Effector memory CD8-positive, alpha-beta T cell (primary cell): ENCODE data around the gene NOS3.
"Not testable (repeated sequence)": the region's sequence is repeated elsewhere in the genome, so short reads cannot be mapped to it uniquely, and the experiment has no call there.

Source experiments
- ATAC-seq: fragments of 150-1000 bp; cut with Tn5 transposase; replicated peaks from 2 replicates; pipeline ENCODE4 v1.10.0; 2021; ENCODE audit warnings: mild to moderate bottlenecking, moderate library complexity
- DNase-seq, 3 experiments: peaks; one replicate each; pipeline ENCODE4 v3.0.0; 2021
- H3K27ac Mint-ChIP-seq, 2 donors: one replicate each; pipeline ENCODE4 v1.8.0; 2022; ENCODE audit warnings: mild to moderate bottlenecking in 2 of 2, mixed read lengths in 2 of 2, moderate library complexity in 2 of 2
- H3K27me3 Mint-ChIP-seq, 2 donors: one replicate each; pipeline ENCODE4 v1.8.0; 2022; ENCODE audit warnings: mixed read lengths in 2 of 2
- H3K36me3 Mint-ChIP-seq: one replicate; pipeline ENCODE4 v1.8.0; 2022; ENCODE audit warnings: mild to moderate bottlenecking, moderate library complexity, mixed read lengths; ENCODE audit not compliant: insufficient read depth
- H3K4me1 Mint-ChIP-seq, 2 donors: one replicate each; pipeline ENCODE4 v1.8.0; 2022; ENCODE audit warnings: low read depth in 2 of 2, mixed read lengths in 2 of 2
- H3K4me3 Mint-ChIP-seq, 2 donors: one replicate each; pipeline ENCODE4 v1.8.0; 2022; ENCODE audit warnings: mild to moderate bottlenecking in 2 of 2, mixed read lengths in 2 of 2, moderate library complexity in 2 of 2
- H3K9me3 Mint-ChIP-seq, 2 donors: one replicate each; pipeline ENCODE4 v1.8.0; 2022; ENCODE audit warnings: mixed read lengths in 2 of 2

NOS3 gene

DNA sequence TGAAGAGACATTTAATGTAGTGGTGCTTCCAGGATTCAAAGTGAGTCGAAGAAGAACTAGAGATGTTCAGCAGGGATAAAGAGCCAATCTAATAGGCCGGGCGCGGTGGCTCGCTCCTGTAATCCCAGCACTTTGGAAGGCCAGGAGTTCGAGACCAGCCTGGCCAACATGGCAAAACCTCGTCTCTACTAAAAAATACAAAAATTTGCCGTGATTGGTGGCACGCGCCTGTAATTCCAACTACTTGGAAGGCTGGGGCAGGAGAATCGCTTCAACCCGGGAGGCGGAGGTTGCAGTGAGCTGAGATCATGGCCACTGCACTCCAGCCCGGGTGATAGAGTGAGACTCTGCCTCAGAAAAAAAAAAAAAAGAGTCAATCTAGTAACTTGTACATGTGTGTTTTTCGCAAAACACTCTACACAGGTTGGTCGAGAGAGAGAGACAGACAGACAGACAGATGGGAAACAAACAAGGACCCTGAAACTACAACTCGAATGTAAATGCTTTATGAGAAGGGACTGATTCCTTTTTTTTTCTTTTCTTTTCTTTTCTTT lies 38.2 kb downstream of the NOS3 start:
- peak overlapping the region; percentile 99 to 100 for H3K27ac Mint-ChIP-seq
- DNase-seq = no peak
- peak overlapping the region; percentile 85 to 93 for H3K4me3 Mint-ChIP-seq
- H3K9me3 Mint-ChIP-seq = no peaks in the 10 kb centered on the region
- H3K4me1 Mint-ChIP-seq = peaks cover 17 to 23% of the 10 kb centered on the region in 2 donors
- peaks cover 23% of the 10 kb centered on the region for H3K36me3 Mint-ChIP-seq
- H3K27me3 Mint-ChIP-seq = no peaks in the 10 kb centered on the region
- ATAC-seq = no peak

DNA sequence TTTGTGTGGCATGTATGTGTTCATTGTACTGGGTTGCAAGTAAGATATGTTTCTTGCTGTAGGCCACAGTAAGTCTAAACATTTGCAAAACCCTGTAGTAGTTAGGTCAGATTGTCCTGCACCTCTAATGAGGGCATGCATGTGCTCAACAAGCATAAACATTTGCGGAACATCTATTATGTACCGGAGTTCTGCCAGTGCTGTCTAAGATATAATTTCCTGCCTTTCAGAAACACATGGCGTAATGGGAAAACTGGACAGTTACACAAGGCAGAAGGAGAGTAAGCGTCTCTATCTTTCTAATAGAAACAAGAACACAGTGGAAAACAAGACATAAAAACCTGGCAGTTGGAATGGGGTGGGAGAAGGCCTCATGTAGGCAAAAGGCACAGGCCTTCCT lies 40.2 kb downstream of the NOS3 start:
- H3K36me3 Mint-ChIP-seq = peaks cover 23% of the 10 kb centered on the region
- H3K4me1 Mint-ChIP-seq = peaks cover 17 to 23% of the 10 kb centered on the region in 2 donors
- ATAC-seq = no peak
- no peaks in the 10 kb centered on the region for H3K9me3 Mint-ChIP-seq
- no peak overlapping the region for H3K27ac Mint-ChIP-seq
- H3K4me3 Mint-ChIP-seq = no peak overlapping the region
- no peak for DNase-seq
- no peaks in the 10 kb centered on the region for H3K27me3 Mint-ChIP-seq

GRCh38 chr7:151032936-151033863 lies 42.4 kb downstream of the NOS3 start:
- Mint-ChIP-seq H3K4me3 (no peak overlapping the region), H3K4me1 (peaks cover 10 to 17% of the 10 kb centered on the region in 2 donors), H3K36me3 (peaks cover 19% of the 10 kb centered on the region), H3K27me3 (no peaks in the 10 kb centered on the region), H3K27ac (no peak overlapping the region), H3K9me3 (no peaks in the 10 kb centered on the region)
- ATAC-seq (no peak), DNase-seq (no peak)

DNA sequence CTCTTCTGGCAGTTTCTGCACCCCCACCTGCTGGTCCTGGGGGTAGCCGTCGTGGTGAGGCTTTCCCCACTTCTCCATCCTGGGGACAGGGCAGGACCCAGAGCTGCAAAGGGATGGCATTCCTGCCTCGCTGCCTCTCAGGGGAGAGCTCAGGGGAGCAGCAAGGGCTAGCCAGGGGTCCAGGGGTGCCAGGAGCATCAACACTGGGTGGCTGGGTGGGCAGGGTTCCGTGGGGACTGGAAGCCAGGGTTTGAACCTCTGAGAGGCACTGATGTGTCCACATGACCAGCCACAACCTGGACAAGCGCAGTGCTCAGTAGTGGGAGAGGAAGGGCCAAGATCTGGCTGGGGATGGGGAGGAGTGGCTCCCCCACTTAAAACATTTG lies 43.0 kb downstream of the NOS3 start:
- ATAC-seq (no peak), DNase-seq (no peak)
- Mint-ChIP-seq H3K27ac (no peak overlapping the region), H3K27me3 (no peaks in the 10 kb centered on the region), H3K9me3 (no peaks in the 10 kb centered on the region), H3K36me3 (peaks cover 12% of the 10 kb centered on the region), H3K4me3 (no peak overlapping the region), H3K4me1 (peaks cover 6 to 13% of the 10 kb centered on the region in 2 donors)

GRCh38 chr7:151034312-151035025 lies 43.7 kb downstream of the NOS3 start:
- H3K4me1 Mint-ChIP-seq = peaks cover 7 to 15% of the 10 kb centered on the region in 2 donors
- peaks cover 8% of the 10 kb centered on the region for H3K36me3 Mint-ChIP-seq
- DNase-seq = no peak
- no peaks in the 10 kb centered on the region for H3K9me3 Mint-ChIP-seq
- no peak overlapping the region for H3K27ac Mint-ChIP-seq
- H3K27me3 Mint-ChIP-seq = no peaks in the 10 kb centered on the region
- ATAC-seq = no peak
- no peak overlapping the region for H3K4me3 Mint-ChIP-seq

GRCh38 chr7:151035026-151035717 lies 44.4 kb downstream of the NOS3 start:
- no peaks in the 10 kb centered on the region for H3K27me3 Mint-ChIP-seq
- ATAC-seq = no peak
- no peaks in the 10 kb centered on the region for H3K9me3 Mint-ChIP-seq
- peaks cover 2% of the 10 kb centered on the region for H3K36me3 Mint-ChIP-seq
- H3K4me1 Mint-ChIP-seq = peaks cover 9 to 15% of the 10 kb centered on the region in 2 donors
- peak overlapping the region in 1 of 2 donors; percentile 66 for H3K27ac Mint-ChIP-seq
- no peak for DNase-seq
- H3K4me3 Mint-ChIP-seq = no peak overlapping the region

DNA sequence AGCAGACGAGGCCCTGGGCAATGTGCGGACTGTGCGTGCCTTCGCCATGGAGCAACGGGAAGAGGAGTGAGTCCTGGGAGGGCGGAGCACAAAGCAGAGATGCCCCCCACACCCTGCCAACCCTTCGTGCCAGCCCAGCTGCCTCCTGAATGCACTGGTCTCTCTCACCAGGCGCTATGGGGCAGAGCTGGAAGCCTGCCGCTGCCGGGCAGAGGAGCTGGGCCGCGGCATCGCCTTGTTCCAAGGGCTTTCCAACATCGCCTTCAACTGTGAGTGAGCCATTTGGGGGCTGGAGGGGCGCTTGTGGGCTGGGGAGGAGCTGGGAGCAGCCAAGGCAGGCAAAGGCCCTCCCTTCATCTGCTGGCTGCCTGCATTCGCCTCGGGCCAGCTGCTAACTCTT lies 45.1 kb downstream of the NOS3 start:
- Mint-ChIP-seq H3K27me3 (no peaks in the 10 kb centered on the region), H3K9me3 (no peaks in the 10 kb centered on the region), H3K36me3 (peaks cover 7% of the 10 kb centered on the region), H3K4me3 (no peak overlapping the region), H3K4me1 (peaks cover 9 to 15% of the 10 kb centered on the region in 2 donors), H3K27ac (peak overlapping the region in 1 of 2 donors; percentile 66)
- DNase-seq = no peak
- ATAC-seq = no peak

- H3K36me3 Mint-ChIP-seq = peaks cover 6% of the 10 kb centered on the region
- no peaks in the 10 kb centered on the region for H3K27me3 Mint-ChIP-seq
- ATAC-seq (peak; percentile 80), DNase-seq (no peak)
- no peak overlapping the region for H3K4me3 Mint-ChIP-seq
- H3K27ac Mint-ChIP-seq = peak overlapping the region in 1 of 2 donors; percentile 86
- peaks cover 8 to 9% of the 10 kb centered on the region in 2 donors for H3K4me1 Mint-ChIP-seq
- no peaks in the 10 kb centered on the region for H3K9me3 Mint-ChIP-seq
Observed at GRCh38 chr7:151038951-151039849, 48.4 kb downstream of the NOS3 start.

DNA sequence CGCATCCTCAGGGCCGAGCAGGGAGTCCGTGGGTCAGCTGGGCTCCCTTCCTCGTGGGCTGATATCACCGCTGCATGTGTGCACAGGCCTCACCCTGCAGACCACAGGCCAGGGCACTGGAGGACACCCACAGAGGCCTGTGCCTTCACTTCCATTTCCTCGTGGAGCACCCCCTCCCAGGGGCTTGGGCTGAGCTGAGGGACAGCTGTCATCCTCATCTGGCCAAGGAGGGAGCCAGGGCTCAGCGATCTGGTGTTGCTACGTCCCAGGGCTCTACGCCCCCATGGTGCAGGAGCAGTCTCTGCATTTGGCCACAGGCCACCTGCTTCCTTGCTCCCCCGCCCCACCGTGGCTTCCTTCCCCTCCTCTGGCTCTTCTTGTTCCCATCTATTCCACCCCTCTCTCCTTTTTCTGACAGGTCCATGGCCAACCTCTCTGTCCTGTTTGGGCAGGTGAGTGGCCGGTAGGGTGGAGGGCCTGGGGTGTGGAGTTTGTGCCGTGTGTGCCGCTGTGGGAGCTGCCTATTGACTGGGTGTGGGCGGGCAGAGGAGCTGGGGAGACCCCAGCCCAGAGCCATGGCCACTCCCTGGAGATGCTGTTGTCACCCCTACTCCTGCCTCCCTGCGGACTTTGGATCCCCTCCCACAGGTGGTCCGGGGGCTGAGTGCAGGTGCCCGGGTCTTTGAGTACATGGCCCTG lies 49.2 kb downstream of the NOS3 start:
- H3K9me3 Mint-ChIP-seq = no peaks in the 10 kb centered on the region
- peaks cover 8 to 9% of the 10 kb centered on the region in 2 donors for H3K4me1 Mint-ChIP-seq
- DNase-seq (no peak), ATAC-seq (no peak)
- H3K27me3 Mint-ChIP-seq = no peaks in the 10 kb centered on the region
- peaks cover 6% of the 10 kb centered on the region for H3K36me3 Mint-ChIP-seq
- no peak overlapping the region for H3K4me3 Mint-ChIP-seq
- peak overlapping the region in 1 of 2 donors; percentile 86 for H3K27ac Mint-ChIP-seq

DNA sequence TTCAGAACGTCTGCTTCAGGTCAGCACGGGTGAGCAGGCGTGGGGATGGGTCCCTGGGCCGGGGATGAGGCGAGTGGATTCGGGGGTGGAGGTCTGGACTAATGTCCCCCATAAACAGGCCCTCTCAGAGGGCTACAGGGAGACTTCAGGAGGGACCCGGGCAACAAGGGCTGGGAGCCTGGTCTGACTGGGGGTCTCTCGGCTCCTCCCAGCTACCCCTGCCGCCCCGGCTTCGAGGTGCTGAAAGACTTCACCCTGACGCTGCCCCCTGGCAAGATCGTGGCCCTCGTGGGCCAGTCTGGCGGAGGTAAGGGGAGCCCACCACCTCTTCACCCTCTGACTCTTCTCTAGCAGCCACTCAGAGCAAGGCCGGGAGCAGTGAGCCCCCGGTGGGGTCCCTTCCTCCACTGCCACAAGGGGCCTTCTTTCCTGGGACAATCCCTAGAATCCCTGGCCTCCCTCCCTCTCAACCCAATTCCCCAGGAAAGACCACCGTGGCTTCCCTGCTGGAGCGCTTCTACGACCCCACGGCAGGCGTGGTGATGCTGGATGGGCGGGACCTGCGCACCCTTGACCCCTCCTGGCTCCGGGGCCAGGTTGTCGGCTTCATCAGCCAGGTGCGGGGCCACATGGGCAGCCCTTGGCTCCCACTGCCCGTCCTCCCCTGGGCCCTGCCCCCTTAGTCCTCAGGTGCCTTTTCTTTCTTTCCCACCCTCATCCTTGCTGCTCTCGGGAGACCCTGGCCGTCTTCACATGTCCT lies 50.0 kb downstream of the NOS3 start:
- H3K36me3 Mint-ChIP-seq = peaks cover 6% of the 10 kb centered on the region
- H3K4me3 Mint-ChIP-seq = no peak overlapping the region
- H3K4me1 Mint-ChIP-seq = peaks cover 8 to 9% of the 10 kb centered on the region in 2 donors
- DNase-seq (no peak), ATAC-seq (no peak)
- no peaks in the 10 kb centered on the region for H3K9me3 Mint-ChIP-seq
- H3K27me3 Mint-ChIP-seq = no peaks in the 10 kb centered on the region
- H3K27ac Mint-ChIP-seq = no peak overlapping the region

GRCh38 chr7:151043449-151043848 lies 52.6 kb downstream of the NOS3 start:
- not testable (repeated sequence) for H3K27ac Mint-ChIP-seq, ATAC-seq, H3K9me3 Mint-ChIP-seq, H3K4me3 Mint-ChIP-seq, H3K4me1 Mint-ChIP-seq, DNase-seq, H3K27me3 Mint-ChIP-seq
- peaks cover 11% of the 10 kb centered on the region for H3K36me3 Mint-ChIP-seq
